Measurements from ENCODE around the gene ASPDH.

ASPDH gene

GRCh38 chr19:50512999-50513745, 541 bp downstream of the ASPDH start:
- DNase-seq, result no peak

GRCh38 chr19:50512112-50512998, 1.4 kb downstream of the ASPDH start:
- DNase-seq, result no peak

DNA sequence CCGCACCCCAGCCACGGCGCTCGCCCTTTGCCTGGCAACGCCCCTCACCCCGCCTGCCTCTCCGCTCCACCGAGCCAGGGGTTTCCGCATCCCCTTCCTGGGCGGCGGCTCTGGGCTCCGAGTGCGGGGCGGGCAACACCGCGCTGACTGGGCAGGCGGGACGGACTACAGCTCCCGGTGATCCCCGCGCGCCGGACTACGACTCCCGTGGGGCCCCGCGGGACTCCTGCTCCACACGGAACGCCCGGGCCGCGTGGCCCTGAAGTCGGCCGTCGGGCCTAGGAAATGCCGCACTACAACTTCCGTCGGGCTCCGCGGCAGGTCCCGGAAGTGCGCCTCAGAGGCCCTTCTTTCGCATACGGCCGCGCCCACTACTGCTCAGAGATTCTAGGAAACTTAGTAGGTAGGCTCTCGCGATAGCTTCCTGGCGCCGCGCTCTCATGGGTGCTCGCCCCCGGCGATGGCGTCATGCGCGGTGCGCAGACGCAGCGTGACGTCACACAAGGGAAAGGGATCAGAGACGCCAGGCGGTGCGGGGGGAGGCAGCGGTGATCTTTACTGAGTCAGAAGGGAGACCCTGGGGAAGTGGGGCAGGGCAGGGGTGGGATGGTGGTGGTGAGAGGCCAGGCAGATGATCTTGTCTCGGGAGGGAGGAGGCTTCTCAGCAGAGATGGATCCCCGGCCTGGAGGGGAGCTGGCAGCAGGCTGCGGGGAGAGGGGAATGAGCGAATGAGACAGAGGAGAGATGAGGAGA, 2.5 kb downstream of the ASPDH start, which contains the start of gene JOSD2:
Gene JOSD2, minus strand, starts transcription at position 123 of the 754 bp plus-strand sequence. CDS start 760 bp downstream, outside the sequence.
- peak; percentile 100 for DNase-seq

- no peak for DNase-seq
Measured at GRCh38 chr19:50510700-50511068, 3.0 kb downstream of the ASPDH start.

DNA sequence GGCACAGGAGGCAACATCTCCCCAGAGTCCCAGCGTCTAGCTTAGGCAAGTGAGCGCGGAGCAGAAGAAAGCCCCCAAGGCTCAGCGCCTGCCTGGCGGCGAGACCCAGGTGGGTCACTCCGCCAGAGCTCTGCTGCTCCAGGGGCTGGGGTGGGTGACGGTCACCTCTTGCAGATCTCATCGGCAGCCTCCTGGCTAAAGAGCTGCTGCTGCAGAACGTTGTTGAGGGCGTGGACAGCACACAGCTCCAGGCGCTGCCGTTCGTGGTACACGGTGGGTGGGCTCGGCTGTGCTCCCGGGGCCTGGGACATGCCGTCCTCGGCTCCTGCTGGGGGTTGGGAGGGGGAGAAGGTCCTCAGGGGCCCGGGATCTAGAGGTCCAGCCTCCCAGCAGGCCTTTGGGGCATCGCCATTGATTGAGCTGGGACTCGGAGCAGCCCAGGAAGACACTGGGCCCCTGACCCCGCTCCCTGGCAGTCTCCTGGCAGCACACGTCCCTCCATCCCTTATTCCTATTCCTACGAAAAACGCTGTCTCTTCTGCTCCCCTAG, 3.5 kb downstream of the ASPDH start:
- no peak for DNase-seq

- no peak for DNase-seq
Measured at GRCh38 chr19:50509366-50509765, 4.3 kb downstream of the ASPDH start.

DNA sequence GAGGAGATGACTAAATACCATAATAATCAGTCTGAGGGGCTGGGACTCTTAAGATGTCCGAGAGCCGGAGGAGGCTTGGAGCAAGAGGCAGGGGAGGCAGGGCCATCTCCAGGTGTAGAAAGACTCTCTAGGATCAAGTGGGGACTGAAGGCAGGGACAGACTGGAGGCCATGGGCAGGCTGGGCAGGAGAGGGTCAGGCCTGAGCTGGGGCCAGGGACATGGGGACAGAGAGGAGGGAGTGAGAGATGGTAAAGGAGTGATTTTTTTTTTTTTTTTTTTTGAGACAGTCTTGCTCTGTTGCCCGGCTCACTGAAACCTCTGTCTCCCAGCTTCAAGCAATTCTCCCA, 4.9 kb downstream of the ASPDH start:
- no peak for DNase-seq

- no peak for DNase-seq
Measured at GRCh38 chr19:50507376-50507775, 6.3 kb downstream of the ASPDH start.

GRCh38 chr19:50506700-50507099, 7.0 kb downstream of the ASPDH start:
- no peak for DNase-seq

- no peak for DNase-seq
Measured at GRCh38 chr19:50505856-50506611, 7.7 kb downstream of the ASPDH start.

DNA sequence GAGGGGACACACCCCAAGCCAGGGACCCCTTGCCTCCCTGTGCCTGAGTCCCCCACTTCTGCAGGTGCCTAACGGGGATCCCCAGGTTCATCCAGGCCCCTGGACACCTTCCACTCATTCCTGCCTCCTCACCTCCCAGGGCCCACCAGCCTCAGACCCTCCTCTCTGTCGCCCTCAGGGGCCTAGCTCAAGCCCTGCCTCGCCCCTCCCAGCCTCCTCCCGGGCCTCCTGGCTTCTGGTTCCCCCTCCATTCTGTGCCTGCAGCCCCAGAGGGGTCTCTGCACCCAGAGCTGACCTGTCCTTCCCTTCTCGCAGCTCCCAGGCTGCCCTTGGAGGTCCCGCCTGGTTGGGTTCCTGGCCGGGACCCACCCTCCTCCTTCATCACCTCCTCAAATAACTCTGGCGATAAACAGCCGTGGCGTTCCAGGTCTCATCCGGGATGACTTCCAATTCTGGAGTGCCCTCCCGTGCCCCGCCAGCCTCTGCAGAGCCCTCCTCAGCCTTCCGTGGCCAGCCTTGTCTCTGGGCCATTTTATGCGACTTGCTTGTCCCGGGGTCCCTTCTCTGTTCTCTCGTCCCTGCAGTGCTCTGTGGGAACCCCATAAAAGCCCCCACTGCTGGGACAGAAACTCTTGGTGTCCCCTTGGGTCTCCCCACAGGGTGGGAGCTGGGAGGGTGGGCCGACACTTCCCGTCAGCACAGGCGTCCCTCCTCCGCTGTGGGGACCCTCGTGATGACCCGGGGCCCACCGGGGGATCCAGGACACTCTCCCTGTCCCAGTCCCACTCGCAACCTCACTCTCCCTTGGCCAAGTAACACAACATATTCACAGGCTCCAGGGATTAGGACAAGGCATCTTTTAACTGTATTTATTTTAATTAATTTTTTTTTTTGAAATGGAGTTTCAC, 11.9 kb downstream of the ASPDH start:
- DNase-seq, result no peak

GRCh38 chr19:50501186-50501567, 12.5 kb downstream of the ASPDH start:
- no peak for DNase-seq

DNA sequence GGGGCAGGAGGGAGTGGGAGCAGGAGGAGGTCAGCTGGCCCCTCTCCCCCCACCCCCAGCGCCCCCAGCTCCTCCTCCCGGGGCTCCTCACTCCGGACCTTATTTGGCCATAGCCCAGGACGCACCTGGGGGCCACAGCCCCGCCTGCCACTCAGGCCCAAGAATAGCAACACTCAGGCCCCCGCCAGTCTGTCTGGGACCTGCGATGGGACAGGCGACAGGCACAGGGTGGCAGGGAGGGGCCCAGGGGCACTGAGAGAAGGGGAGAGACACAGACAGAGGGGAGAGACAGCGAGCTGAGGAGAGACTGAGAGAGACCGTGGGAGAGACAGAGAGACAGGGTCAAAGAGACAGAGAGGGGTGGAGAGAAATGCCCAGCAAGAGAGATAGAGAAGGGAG, 13.0 kb downstream of the ASPDH start:
- no peak for DNase-seq

GRCh38 chr19:50500060-50500752, 13.5 kb downstream of the ASPDH start:
- DNase-seq, result no peak

DNA sequence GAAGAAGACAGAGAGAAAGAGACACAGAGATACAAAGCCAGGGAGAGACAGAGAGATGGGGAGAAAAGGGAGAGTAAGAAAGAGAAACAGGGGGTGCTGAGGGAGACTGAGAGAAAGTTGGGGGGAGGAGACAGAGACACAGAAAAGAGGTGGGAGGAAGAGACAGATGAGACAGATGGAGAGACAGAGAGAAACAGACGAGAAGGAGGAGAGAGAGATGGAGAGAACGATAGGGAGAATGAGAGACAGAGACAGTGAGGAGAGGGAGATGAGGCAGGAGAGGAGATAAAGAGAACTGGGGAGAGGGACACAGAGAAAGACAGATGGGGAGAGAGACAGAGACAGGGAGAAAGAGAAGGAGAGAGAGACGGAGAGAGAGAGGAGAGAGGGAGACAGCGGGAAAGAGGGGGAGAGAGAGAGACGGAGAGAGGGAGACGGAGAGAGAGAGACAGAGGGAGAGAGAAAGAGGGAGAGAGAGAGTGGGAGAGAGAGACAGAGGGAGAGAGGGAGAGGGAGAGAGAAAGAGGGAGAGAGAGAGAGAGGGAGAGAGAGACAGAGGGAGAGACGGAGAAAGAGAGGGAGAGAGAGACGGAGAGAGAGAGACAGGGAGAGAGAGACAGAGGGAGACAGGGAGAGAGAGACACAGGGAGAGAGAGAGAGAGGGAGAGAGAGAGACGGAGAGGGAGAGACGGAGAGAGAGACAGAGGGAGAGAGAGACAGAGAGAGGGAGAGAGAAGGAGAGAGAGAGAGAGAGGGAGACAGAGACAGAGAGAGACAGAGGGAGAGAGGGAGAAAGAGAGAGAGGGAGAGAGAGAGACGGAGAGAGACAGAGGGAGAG, 15.3 kb downstream of the ASPDH start:
- DNase-seq, result no peak

DNA sequence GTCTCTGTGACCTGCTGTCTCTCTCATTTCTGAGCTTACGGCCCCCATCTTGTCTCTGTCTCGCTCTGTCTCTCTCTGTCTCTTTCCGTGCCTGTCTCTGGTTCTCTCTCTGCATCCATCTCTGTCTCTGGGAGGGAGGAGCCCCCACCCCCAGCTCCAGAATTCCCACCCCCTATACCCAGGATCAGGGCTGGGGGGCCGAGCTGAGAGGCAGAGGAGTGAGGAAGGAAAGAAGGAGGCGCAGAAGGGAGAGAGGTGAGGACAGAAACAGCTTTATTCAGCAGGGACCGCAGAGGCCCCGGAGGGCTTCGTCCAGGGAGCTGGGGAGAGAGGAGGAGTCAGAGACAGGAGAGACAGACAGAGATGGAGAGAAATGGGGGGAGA, 16.7 kb downstream of the ASPDH start:
- DNase-seq, result no peak

DNA sequence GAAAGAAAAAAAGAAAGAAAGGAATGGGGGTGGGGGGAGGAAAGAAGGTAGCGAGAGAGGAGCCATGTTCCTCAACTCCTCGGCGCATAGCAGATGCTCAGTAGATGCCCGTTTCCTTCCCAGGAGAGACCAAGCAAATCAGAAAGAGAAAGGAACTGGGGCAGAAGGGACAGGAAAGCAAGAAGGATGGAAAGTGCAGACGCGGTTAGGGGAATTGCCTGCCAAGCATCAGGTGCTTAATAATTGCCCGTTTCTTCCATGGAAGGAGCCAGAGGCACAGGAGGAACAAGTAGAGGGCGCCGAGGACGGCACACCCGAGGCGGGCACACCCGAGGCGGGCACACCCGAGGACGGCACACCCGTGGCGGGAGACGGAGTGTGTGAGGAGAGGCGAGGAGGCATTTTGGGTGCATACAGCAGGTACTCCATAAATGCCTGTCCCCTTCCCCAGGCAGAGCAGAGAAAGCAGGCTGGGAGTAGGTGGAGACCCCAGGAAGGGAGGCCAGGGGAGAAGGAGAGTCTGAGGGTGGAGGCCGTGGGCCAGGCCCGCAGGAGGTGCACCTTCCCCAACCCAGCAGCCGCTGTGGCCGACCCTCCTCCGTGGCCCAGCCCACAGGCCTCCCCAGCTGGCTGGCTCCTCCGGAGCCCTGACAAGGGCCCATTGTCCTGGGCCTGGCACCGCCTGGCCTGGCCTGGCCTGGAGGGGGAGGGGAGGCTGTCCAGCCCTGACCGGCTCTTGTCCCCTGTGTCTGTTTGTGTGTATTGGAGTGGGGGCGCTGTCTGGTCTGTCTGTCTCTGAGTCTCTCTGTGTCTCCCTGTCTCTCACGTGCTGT, 17.3 kb downstream of the ASPDH start:
- DNase-seq, result no peak

GRCh38 chr19:50495020-50495531, 18.6 kb downstream of the ASPDH start:
- DNase-seq, result no peak
